ENCODE measurements around the gene ABRACL.

DNA sequence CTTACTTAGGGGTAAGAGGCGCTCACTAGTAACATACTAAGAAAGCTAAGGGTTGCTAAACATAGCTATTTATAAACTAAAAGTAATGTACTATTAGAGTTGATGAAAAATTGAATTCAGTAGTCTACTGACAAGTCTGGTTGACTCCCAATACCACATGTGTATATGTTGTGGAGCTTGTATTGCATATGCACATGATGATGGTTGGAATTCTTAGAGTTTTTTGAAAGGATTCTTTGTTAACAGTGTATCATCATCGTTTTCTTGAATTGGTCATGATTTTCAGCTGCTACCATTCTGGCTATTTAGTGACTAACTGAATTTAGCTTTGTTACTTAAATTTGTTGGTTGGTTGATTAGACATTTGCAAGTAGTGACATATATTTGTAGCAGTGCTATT, 27.2 kb downstream of the ABRACL start:
- TF ChIP-seq, protein P1, sequence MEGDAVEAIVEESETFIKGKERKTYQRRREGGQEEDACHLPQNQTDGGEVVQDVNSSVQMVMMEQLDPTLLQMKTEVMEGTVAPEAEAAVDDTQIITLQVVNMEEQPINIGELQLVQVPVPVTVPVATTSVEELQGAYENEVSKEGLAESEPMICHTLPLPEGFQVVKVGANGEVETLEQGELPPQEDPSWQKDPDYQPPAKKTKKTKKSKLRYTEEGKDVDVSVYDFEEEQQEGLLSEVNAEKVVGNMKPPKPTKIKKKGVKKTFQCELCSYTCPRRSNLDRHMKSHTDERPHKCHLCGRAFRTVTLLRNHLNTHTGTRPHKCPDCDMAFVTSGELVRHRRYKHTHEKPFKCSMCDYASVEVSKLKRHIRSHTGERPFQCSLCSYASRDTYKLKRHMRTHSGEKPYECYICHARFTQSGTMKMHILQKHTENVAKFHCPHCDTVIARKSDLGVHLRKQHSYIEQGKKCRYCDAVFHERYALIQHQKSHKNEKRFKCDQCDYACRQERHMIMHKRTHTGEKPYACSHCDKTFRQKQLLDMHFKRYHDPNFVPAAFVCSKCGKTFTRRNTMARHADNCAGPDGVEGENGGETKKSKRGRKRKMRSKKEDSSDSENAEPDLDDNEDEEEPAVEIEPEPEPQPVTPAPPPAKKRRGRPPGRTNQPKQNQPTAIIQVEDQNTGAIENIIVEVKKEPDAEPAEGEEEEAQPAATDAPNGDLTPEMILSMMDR (IDR thresholded peaks at IDR 0.05): no peak
- no peak for TF ChIP-seq POLR2A (IDR thresholded peaks at IDR 0.05)
